ENCODE results near the gene PCSK4. TPM values are rescaled to one million over a fixed set of nuclear protein-coding genes. Genes with fewer than 3 reads are reported as not detected.
"Not testable (repeated sequence)": the region's sequence is repeated elsewhere in the genome, so short reads cannot be mapped to it uniquely, and the experiment has no call there.

The PCSK4 gene
- 0.10 and 1.0 TPM in 2 replicates for total RNA-seq (2014; rRNA removed; shearing (Covaris generic))
- 0.21 and 2.5 TPM in 2 replicates for polyA plus RNA-seq (2015; cell fraction: cytosol; rRNA removed)
- 5.4 and 7.7 TPM in 2 replicates for polyA plus RNA-seq (2015; cell fraction: nucleus; rRNA removed)

GRCh38 chr19:1490311-1491113 lies at the start of gene PCSK4:
TSS of gene PCSK4 (minus strand) at chr19:1490350. CDS start at chr19:1490346, 4 bp downstream.
- DNase-seq (ENCODE audit: low read depth), result peak; percentile 95

GRCh38 chr19:1539749-1540148 lies 49.6 kb upstream of the PCSK4 start:
- DNase-seq (ENCODE audit: low read depth), result not testable (repeated sequence)

- no peak for DNase-seq (ENCODE audit: low read depth)
These were observed 48.8 kb upstream of the PCSK4 start for GRCh38 chr19:1538978-1539377.

- DNase-seq (ENCODE audit: low read depth), result not testable (repeated sequence)
These were observed 45.5 kb upstream of the PCSK4 start for GRCh38 chr19:1535699-1536098.

GRCh38 chr19:1534972-1535371 lies 44.8 kb upstream of the PCSK4 start:
- no peak for DNase-seq (ENCODE audit: low read depth)

GRCh38 chr19:1533510-1534150 lies 43.5 kb upstream of the PCSK4 start:
- no peak for DNase-seq (ENCODE audit: low read depth)

GRCh38 chr19:1532003-1532402 lies 41.9 kb upstream of the PCSK4 start:
- DNase-seq (ENCODE audit: low read depth), result no peak

GRCh38 chr19:1531587-1531986 lies 41.4 kb upstream of the PCSK4 start:
- no peak for DNase-seq (ENCODE audit: low read depth)

GRCh38 chr19:1530856-1531255 lies 40.7 kb upstream of the PCSK4 start:
- DNase-seq (ENCODE audit: low read depth), result not testable (repeated sequence)

GRCh38 chr19:1529430-1529816 lies 39.3 kb upstream of the PCSK4 start:
- no peak for DNase-seq (ENCODE audit: low read depth)

GRCh38 chr19:1528596-1529429 lies 38.7 kb upstream of the PCSK4 start:
- no peak for DNase-seq (ENCODE audit: low read depth)

GRCh38 chr19:1527650-1528309 lies 37.6 kb upstream of the PCSK4 start:
- DNase-seq (ENCODE audit: low read depth), result no peak

- DNase-seq (ENCODE audit: low read depth), result no peak
These were observed 37.0 kb upstream of the PCSK4 start for GRCh38 chr19:1526979-1527649.

- DNase-seq (ENCODE audit: low read depth), result no peak
These were observed 36.1 kb upstream of the PCSK4 start for GRCh38 chr19:1526066-1526778.

GRCh38 chr19:1525343-1525742 lies 35.2 kb upstream of the PCSK4 start:
- DNase-seq (ENCODE audit: low read depth), result no peak

GRCh38 chr19:1524972-1525325 lies 34.8 kb upstream of the PCSK4 start:
- no peak for DNase-seq (ENCODE audit: low read depth)

GRCh38 chr19:1524287-1524971 lies 34.3 kb upstream of the PCSK4 start:
- DNase-seq (ENCODE audit: low read depth), result no peak

- DNase-seq (ENCODE audit: low read depth), result no peak
These were observed 33.5 kb upstream of the PCSK4 start, which contains the start of gene PLK5 for GRCh38 chr19:1523412-1524286. TSS of gene PLK5 (plus strand) at chr19:1524077. CDS start at chr19:1526997, 2,920 bp downstream.

All from HT1080 (cell line).